ENCODE results near the gene RXFP1.

DNA sequence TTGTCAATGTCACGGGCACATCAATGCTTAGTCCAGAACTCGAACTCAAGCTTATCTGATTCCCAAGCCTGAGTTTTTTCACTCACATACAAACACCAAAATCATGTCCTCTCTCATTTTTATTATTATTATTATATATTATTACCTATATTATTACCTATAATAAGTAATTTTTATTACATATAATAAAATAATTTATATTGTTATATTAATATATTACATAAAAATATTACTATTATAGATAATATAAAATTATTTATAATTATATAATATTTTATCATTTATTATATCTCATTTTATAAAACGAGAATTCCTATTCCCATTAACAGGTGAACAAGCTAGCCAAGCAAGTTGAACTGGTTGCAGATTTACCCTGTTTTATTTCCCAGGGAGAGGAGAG, 13.0 kb downstream of the RXFP1 start:
- TF ChIP-seq, protein P1, sequence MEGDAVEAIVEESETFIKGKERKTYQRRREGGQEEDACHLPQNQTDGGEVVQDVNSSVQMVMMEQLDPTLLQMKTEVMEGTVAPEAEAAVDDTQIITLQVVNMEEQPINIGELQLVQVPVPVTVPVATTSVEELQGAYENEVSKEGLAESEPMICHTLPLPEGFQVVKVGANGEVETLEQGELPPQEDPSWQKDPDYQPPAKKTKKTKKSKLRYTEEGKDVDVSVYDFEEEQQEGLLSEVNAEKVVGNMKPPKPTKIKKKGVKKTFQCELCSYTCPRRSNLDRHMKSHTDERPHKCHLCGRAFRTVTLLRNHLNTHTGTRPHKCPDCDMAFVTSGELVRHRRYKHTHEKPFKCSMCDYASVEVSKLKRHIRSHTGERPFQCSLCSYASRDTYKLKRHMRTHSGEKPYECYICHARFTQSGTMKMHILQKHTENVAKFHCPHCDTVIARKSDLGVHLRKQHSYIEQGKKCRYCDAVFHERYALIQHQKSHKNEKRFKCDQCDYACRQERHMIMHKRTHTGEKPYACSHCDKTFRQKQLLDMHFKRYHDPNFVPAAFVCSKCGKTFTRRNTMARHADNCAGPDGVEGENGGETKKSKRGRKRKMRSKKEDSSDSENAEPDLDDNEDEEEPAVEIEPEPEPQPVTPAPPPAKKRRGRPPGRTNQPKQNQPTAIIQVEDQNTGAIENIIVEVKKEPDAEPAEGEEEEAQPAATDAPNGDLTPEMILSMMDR (conservative IDR thresholded peaks at IDR 0.05; ENCODE audit: low read depth, low read length): no peak
- no peak for TF ChIP-seq EZH2 (IDR thresholded peaks at IDR 0.05; ENCODE audit: borderline replicate concordance, low read depth, low read length, poor library complexity, severe bottlenecking)
